Fibroblast of skin of right quadriceps (primary cell): ENCODE data around the gene GPN1.
"Not testable (repeated sequence)": the region's sequence is repeated elsewhere in the genome, so short reads cannot be mapped to it uniquely, and the experiment has no call there.

Experiments
- DNase-seq: peaks from one replicate; pipeline ENCODE4 v3.0.0-alpha.2; 2013

The GPN1 gene

GRCh38 chr2:27628767-27629709, at the start of gene GPN1, which contains the start of gene CCDC121:
Gene GPN1 (plus strand): TSS chr2:27629050. CDS start chr2:27629059, 9 bp downstream.
Gene CCDC121 (minus strand): TSS chr2:27629012. CDS start chr2:27627799, 1,213 bp downstream.
- peak; percentile 93 for DNase-seq

GRCh38 chr2:27581417-27582128, 47.3 kb upstream of the GPN1 start:
- no peak for DNase-seq

GRCh38 chr2:27582129-27582694, 46.6 kb upstream of the GPN1 start:
- DNase-seq, result no peak

- DNase-seq, result peak; percentile 95
These were observed 46.0 kb upstream of the GPN1 start, which contains the start of gene ZNF512 for GRCh38 chr2:27582695-27583389. Gene ZNF512 (plus strand): TSS chr2:27583042. CDS start chr2:27583113, 71 bp downstream.

- DNase-seq, result no peak
These were observed 45.4 kb upstream of the GPN1 start for GRCh38 chr2:27583390-27583915.

- no peak for DNase-seq
These were observed 44.3 kb upstream of the GPN1 start for GRCh38 chr2:27584597-27584996.

- no peak for DNase-seq
These were observed 41.8 kb upstream of the GPN1 start for GRCh38 chr2:27587025-27587424.

- DNase-seq, result peak; percentile 10
These were observed 40.5 kb upstream of the GPN1 start for GRCh38 chr2:27588308-27588707.

GRCh38 chr2:27591745-27592144, 37.1 kb upstream of the GPN1 start:
- peak; percentile 7 for DNase-seq

GRCh38 chr2:27593240-27593639, 35.6 kb upstream of the GPN1 start:
- DNase-seq, result no peak

GRCh38 chr2:27594020-27594703, 34.7 kb upstream of the GPN1 start:
- not testable (repeated sequence) for DNase-seq

- DNase-seq, result not testable (repeated sequence)
These were observed 33.4 kb upstream of the GPN1 start for GRCh38 chr2:27595412-27595811.

- DNase-seq, result no peak
These were observed 32.2 kb upstream of the GPN1 start for GRCh38 chr2:27596627-27597026.

- no peak for DNase-seq
These were observed 22.2 kb upstream of the GPN1 start for GRCh38 chr2:27606611-27607010.

- no peak for DNase-seq
These were observed 14.9 kb upstream of the GPN1 start for GRCh38 chr2:27613985-27614384.

- DNase-seq, result no peak
These were observed 13.5 kb upstream of the GPN1 start for GRCh38 chr2:27615316-27615715.

- DNase-seq, result no peak
These were observed 7.3 kb upstream of the GPN1 start for GRCh38 chr2:27621524-27621923.

GRCh38 chr2:27622921-27623384, 5.9 kb upstream of the GPN1 start:
- peak; percentile 95 for DNase-seq

- no peak for DNase-seq
These were observed 3.9 kb upstream of the GPN1 start for GRCh38 chr2:27624943-27625342.

- DNase-seq, result not testable (repeated sequence)
These were observed 2.5 kb upstream of the GPN1 start for GRCh38 chr2:27626323-27626722.

- not testable (repeated sequence) for DNase-seq
These were observed 1.9 kb upstream of the GPN1 start for GRCh38 chr2:27626921-27627320.
